HT1080 (cell line): ENCODE results near the gene ZCCHC24. TPM values are rescaled to one million over a fixed set of nuclear protein-coding genes. Genes with fewer than 3 reads are reported as not detected.
"Not testable (repeated sequence)": the region's sequence is repeated elsewhere in the genome, so short reads cannot be mapped to it uniquely, and the experiment has no call there.

ENCODE experiments used
- DNase-seq: peaks from one replicate; pipeline ENCODE4 v3.0.0-alpha.2; 2015; ENCODE audit warnings: low read depth
- total RNA-seq: library from RNA; depleted of rRNA; stranded (reverse); fragments of >200 nt; shearing (Covaris generic); gene quantifications from 2 replicates; pipeline ENCODE4 v1.2.3, GENCODE V29; 2014

Gene ZCCHC24
- total RNA-seq, 1 experiment from 2014 or later, result 9.4 TPM

DNA sequence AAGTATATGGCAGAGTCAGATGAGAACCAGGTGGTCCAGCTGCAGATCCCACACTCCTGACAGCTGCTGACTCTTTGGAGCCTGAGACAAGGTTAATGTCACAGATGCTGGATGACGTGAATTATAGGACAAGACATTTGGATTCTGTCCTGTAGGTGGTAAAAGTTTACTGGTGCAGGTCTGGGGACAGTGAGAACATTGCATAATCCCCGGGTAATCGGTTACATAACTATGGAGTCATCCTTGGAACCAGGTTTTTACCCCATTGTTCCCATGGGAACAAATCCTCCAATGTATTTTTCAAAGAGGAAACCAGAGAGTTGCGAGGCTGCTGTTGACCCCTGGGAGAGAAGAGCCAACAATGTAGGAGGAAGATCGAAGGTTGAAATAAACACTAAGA is 27.5 kb upstream of the ZCCHC24 start:
- no peak for DNase-seq

DNA sequence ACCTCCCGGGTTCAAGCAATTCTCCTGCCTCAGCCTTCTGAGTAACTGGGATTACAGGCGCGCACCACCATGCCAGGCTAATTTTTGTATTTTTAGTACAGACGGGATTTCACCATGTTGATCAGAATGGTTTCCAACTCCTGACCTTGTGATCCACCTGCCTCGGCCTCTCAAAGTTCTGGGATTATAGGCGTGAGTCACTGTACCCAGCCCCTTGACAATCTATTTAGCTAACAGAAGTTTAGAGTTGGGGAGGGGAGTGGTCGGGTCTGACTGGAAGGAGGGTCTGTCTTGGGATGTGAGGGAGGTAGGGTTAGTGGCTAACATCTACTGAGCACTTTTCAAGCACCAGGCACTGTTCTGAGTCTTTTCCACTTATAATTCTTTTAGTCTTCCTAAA is 27.0 kb upstream of the ZCCHC24 start:
- DNase-seq, result no peak

DNA sequence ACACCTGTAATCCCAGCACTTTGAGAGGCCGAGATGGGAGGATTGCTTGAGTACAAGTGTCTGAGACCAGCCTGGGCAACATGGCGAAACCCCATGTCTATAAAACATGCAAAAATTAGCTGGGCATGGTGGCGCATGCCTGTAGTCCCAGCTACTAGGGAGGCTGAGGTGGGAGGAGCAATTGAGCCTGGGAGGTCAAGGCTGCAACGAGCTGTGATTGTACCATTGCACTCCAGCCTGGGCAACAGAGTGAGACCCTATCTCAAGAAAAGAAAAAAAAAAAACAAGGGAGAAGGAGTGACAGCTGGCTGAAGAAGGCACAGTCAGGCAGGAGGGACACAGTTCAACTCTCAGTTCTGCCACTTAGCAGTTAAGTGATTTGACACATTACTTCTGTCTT is 26.4 kb upstream of the ZCCHC24 start:
- no peak for DNase-seq

DNA sequence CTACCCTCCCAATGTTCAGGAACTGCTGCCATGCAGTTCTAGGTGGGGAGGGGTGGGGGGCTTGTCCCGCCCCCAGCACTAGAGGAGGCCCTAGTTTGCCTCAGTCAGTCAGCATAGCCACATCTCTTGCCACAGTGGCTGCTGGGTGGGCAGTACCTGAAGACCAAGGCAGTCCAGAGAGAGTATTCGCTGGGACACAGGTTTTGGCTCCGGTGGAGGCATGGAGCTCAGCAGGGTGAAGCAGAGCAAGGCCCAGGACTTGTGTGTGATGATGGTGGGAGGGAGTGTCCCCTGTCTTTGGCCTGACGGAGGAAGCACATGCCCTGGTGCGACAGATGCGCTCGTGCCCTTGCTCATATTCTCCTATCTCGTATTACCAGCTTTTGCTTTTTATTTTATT is 24.7 kb upstream of the ZCCHC24 start:
- DNase-seq, result no peak

DNA sequence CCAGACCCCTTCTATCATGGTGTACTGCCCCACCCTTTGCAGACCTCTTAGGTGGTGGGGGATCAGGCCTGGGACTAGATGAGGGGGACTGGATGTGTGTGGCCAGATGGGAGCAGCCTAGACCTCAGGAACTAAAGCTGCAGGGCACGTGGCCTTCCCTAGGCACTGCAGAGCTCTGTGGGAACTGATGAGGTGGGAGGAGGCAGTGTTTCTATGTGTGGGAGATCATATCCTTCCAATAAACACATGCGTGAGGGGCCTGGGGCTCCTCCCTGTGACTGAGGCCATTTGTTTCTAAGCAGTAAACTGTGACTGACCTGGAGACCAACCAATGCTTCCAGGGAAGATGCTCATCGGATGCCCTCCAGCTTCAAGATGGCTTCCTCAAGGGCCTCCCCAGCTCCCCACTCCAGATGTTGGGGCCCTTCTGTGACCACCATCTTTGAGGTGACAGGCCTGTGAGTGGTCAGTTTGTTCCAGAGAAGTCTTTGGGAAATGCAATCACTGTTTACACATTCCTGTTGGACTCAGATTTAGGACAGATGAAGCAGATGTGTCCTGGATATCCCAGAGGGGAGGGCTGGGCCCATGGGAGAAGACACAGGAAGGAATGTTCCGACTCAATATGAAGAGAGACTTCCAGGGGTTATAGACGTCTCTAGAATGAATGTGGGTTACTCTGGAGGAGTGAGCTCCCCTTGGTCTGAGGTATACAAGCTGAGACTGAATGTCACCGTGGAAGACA is 23.6 kb upstream of the ZCCHC24 start:
- DNase-seq, result no peak

DNA sequence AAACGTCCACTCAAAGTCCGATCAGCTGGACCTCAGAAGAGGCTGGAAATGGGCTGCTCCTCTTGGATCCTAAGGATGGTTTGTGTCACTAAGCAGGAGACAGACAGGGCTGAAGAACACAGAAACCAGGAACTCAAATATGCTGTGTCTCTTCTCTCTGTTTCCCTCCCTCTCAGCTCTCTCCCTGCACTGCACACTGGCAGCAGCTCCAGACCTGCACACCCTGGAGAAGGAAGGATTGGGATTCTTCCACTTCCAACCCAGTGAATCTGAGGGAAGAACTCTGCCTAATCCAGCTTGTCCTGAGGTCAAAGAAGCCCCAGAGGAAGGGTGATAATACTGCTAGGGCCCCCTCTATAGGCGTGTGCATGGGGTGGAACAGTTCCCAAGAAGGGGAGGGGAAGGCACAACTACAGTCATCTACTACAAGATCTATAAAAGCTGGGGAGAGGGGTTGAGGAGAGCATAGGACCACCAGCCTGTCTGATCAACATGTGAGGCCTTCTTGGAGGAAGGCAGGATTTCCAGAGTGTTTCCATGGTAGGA is 22.7 kb upstream of the ZCCHC24 start:
- DNase-seq, result no peak

DNA sequence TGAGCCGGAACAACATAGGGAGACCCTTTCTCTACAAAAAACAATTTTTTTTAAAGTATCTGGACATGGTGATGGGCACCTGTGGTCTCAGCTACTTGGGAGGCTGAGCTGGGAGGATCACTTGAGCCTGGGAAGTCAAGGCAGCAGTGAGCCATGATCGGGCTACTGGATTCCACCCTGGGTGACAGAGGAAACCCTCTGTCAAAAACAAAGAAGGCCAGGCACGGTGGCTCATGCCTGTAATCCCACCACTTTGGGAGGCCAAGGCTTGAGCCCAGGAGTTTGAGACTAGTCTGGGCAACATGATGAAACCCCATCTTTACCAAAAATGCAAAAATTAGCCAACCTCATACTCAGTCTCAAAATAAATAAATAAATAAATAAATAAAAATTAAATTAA is 19.9 kb upstream of the ZCCHC24 start:
- DNase-seq, result no peak

DNA sequence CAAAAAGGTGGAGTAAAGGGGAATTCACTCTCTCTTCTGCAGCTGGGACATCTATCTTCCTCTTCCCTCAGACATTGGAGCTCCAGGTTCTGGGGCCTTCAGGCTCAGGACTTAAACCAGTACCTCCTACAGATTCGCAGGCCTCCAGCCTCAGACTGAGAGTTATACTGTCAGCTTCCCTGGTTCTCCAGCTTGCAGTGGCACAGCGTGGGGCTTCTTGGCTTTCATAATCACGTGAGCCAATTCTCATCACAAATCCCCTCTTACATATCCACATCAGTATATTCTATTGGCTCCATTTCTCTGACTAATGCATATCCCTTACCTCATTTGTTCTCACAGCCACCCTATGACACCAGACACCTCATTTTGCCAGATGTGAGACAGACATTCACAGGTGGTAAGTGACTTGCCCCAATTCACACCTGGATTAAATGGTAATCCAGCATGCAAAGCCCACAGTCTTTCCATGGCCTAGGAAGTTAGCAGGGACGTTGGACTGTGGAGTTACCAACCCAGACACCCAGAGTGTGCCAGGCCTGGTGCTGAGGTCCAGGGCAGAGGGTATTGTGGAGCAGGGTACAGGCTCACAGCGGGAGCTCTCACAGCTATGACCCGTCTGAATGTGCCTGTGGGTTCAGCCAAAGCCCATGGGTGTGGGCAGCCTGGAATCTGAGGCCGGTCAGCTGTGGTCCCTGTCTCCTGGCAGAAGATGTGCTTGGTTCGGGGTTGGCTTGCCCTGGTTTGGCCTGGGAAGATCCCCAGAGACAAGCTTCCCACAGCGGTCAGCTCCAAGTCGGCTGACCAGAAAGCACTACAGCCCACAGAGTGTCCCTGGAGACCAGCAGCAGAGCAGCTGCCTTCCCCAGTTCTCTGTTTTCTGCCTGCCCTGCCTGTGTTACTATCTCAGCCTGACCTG is 18.4 kb upstream of the ZCCHC24 start:
- DNase-seq, result no peak

DNA sequence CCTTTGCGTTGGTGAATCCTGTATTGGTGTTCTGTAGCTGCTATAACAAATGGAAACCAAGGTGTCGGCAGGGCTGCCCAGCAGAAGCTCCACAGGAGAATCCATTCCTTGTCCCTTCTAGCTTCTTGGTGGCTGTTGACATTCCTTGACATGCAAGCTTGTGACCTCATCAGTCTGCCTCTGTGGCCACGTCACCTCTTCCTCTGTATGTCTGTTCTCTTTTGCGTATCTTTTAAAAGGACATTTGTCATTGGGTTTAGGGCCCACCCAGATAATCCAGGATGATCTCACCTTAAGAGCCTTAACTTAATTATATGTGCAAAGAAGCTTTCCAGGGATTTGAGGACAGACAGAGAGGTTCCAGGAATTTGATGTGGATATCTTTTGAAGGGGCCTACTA is 15.3 kb upstream of the ZCCHC24 start:
- no peak for DNase-seq

DNA sequence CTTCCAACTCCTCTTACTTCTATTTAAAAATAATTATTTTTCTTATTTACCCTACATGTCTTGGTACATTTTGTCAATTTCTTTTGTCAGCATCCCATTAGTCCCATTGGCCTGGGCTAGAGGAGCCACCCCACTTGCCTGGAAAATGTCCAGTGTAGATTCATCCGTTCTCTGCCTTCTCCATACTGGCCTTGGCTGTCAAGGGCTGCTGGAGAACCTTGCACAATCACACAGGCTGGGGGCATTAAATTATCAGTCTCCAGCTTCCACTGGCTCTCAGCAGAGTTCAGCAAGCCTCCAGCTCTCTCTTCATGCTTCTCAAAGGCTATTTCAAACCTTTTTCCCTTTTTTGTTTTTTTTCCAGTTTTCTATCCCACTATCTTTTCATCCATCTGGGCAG is 13.8 kb upstream of the ZCCHC24 start:
- DNase-seq, result no peak

DNA sequence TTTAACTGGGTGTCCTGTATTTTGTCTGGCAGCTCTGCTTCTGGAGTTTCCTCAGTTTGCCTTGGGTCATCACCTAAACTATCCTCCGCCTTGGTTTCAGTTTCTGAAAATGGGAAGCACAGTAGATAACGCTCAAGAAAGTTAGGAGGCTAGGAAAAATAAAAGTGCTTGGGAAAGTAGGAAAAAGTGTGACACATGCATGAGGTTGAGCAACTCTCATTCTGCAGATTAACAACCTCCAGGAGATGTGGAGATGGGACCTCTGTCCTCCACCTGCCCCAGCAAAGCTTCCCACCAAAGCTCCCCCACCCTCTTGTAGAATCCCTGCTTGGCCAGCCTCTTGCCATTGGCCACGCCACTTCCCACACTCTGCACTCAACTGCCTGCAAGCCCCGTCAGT is 13.1 kb upstream of the ZCCHC24 start:
- DNase-seq, result no peak

DNA sequence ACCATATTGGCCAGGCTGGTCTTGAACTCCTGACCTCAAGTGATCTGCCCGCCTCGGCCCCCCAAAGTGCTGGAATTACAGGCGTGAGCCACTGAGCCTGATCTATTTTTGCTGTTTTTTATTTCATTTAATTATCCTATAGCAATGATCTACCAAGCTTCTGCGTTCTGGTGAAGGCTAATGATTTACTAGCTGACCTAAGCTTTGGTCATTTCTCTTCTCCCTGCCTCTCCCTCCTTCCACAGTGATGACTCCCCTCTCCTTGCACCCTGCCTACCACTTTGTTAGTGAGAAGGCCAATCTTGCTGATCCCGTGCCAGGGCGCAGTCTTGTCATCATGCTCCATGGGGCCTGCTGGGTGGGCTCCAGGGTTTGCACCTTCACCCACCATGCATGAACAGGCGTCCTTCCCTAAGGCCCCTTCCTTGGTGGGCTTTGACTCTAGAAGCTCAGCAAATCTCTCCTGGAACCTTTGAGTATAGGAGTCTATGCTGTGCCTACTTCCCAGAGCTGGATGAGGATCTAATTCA is 11.9 kb upstream of the ZCCHC24 start:
- DNase-seq, result no peak

DNA sequence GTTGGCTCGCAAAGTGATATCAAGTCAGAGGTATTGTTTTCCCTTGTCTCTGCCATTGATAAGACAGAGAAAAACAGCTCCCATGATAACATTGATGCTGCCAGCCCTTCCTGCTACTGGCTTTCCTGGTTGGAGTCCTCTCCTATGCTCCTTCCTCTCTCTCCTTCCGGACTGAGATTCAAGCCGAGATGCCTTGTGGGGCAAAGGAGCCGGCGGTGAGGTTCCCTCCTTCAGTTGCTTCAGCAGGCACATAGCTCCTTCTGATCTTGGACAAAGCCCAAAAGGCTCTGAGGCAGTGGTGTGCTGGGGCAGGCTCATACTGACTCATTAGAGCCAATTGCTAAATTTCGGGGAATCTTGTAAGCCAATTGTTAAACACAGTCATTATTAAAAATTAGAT is 8.8 kb upstream of the ZCCHC24 start:
- peak; percentile 50 for DNase-seq

DNA sequence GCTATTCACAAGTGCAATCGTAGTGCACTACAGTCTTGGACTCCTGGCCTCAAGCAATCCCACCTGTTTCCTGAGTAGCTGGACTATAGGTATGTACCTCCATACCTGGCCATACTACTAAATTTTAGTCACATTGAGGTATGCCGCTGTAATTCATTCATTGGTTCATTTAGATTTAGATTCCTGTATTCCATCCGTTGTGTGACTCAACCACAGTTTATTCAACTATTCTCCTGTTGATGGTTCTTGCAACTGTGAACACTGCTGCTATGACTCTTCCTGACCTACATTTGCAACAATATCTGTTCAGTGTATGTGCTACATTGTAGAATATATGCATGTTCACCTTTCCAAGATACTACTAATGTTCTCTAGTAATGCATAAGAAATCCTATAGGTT is 8.0 kb upstream of the ZCCHC24 start:
- peak; percentile 13 for DNase-seq

DNA sequence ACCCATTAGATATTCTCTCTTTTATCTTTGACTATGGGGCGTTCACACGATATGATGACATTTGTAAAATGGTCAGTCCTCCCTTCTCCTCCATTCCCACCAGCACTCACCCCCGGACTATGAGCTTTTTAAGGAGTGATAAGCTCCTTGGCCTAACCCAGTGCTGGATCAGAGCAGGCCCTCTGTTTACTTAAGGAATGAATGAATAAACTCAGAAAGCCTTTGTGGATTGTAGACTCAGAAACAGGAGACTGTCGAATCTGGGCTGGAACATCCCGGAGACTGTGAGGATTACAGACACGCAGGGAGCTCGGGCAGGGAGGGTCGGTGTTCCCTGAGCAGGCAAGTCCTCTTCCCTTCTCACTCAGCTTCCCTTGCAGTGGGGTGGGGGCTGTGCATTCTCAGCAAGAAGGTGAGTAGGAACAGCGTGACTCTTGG is 6.8 kb upstream of the ZCCHC24 start:
- no peak for DNase-seq

DNA sequence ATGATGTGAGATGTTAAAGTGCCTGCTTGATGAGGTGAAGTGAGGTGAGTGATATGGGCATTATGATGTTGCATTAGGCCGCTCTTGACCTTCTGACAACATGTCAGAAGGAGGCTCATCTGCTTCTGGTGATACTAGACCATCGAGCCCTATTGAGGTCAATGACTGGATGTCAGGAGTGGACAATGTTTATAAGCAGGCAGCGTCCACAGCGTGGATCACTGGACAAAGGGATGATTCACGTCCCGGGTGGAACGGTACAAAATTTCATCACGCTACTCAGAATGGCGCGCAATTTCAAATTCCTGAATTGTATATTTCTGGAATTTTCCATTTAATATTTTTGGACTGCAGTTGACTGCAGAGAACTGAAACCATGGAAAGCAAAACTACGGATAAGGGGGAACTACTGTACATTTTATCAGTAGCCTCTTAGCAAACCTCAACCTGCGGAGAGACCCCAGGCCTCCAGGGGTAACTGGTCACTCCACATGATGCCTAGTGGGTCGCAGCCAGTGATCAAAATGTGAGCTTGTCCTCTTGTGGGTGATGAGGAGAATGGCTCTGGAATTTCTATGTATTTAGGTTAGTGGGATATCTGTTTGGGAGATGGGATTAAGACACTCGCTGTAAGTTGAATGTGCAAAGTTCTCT is 5.7 kb upstream of the ZCCHC24 start:
- no peak for DNase-seq

DNA sequence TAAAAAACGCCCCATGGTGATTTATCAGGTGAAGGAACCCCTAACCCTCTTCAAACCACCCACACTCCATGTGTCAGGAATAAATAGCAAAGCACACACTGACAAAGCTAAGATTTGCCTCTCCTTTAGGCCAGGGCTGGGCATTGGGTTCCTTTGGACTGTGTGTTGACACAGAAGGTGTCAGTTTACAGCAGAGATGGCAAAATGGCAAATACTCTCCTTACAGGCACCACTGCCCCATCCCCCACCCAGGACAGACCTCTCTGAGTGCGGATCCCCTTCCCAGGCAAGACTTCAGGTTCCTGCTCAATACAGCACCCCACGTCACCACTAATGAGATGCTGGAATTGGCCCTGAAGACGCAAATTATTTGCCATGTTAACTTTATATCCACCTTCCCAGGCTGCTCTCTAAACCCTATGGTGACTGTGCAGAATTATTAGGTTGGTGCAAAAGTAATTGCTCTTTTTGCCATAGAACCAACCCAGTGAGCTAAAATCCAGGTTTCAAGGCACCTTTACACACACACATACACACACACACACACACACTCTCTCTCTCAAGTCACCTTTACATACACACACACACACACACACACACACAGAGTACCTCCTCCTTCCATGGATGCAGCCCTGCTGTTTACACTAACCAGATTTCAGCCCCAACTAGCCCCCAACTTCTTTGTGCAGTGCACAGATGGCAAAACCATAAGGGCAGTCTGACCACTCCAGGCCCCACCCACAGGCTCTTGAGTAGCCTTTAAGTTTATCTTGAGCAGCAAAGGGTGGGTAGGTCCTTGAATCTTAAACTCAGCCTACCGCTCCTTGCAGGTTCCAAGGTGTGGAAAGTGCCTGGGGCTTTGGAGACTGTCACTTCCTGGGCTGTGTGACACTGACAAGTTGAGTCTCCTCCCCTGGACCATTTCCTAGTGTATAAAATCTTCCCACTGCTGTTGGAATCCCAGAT is 4.0 kb upstream of the ZCCHC24 start:
- DNase-seq, result no peak

DNA sequence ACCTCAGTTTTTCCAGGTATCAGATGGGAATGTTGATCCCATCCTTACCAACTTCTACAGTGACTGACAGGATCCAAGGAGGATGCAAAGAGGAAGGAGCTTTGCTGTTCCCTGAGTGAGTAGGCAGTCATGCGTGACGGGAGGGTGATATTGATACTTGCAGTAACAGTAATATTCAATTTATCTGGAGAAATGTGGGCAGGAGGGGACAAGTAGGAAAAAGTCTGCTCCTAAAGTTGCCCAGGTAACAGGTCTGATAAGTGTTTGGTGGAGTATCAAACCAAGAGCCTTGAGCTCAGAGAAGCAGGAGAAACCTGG is 3.3 kb upstream of the ZCCHC24 start:
- no peak for DNase-seq

DNA sequence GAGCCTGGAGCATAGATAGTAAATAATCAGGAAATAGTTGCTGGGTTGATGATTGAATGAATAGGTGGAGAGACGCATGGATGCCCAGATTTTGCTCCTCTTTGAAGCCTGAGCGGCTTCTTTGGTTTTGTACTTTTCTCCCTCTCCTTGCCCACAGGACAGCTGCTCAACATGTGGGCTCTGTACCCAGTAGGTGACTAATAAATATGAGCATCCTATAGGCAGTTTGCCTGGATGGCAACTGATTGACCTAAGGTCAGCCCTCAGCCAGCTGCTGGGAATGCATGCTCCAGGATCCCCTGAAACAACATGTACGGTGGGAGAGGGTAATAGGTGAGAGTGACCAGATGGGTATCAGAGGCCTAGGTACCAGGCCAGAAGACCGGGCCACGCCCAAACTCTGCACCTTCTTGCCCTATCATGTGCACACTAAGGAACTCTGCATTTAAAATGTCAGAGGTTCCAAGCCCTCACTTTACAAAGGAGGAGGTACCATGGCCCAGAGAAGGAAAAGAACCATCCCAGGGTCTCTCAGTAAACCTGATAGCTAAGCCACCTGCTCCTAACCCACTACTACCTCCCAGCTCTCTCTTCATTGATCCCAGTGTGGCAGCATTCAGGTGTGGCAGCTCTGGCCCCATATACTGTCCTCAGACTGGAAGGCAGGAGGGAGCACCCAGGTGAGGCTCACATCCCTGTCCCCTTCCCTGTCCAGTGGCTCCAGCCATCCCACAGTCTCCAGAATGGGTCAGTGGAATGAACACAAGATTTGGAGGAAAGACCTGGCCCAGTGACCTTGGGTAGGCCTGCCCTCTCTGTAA is 2.7 kb upstream of the ZCCHC24 start:
- DNase-seq, result no peak

DNA sequence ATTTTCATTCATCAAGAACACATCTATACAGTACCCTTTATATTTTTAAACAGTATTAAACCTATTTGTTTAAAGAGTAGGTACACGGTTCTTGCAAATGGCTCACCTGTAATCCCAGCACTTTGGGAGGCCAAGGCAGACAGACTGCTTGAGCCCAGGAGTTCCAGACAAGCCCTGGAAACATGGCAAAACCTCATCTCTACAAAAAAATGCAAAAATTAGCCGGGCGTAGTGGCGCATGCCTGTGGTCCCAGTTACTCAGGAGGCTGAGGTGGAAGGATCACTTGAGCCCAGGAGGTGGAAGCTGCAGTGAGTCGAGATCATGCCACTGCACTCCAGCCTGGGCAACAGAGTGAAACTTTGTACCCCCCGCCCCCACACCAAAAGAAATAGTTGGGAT is 1.8 kb upstream of the ZCCHC24 start:
- DNase-seq, result not testable (repeated sequence)
